CD14-positive monocyte (primary cell): ENCODE measurements around the gene B3GNT9. TPM values are rescaled to one million over a fixed set of nuclear protein-coding genes. Genes with fewer than 3 reads are reported as not detected.

Source experiments
- DNase-seq, 3 donors: peaks; one replicate each; pipeline ENCODE4 v3.0.0-alpha.2; 2011 to 2022
- H2AFZ ChIP-seq: 2 replicates; pipeline ENCODE4 v1.6.0; 2012; ENCODE audit warnings: mild to moderate bottlenecking, low read depth, low read length, inconsistent platforms; ENCODE audit not compliant: insufficient read depth, poor library complexity, severe bottlenecking
- H3K27ac ChIP-seq, 2 donors: 1 replicate in 1 of 2; 2 replicates in 1 of 2; pipeline ENCODE4 v1.5.1; 2012 to 2013; ENCODE audit warnings: low read length in 2 of 2, control low read depth in 1 of 2, inconsistent platforms in 1 of 2, low read depth in 1 of 2, mild to moderate bottlenecking in 1 of 2
- H3K27me3 ChIP-seq, 2 donors: one replicate each; pipeline versions ENCODE4 v1.6.0 to v1.6.1; 2011 to 2013; ENCODE audit warnings: low read length in 2 of 2; ENCODE audit not compliant: control insufficient read depth in 2 of 2, insufficient read depth in 2 of 2
- H3K36me3 ChIP-seq, 2 donors: replicated peaks in 1 of 2; 1 replicate in 1 of 2; 2 replicates in 1 of 2; pipeline versions ENCODE4 v1.5.1 to v1.6.1; 2012 to 2013; ENCODE audit warnings: low read length in 2 of 2, control low read depth in 1 of 2, inconsistent platforms in 1 of 2, mild to moderate bottlenecking in 1 of 2; ENCODE audit not compliant: insufficient read depth in 2 of 2, control insufficient read depth in 1 of 2
- H3K4me1 ChIP-seq, 2 donors: 1 replicate in 1 of 2; 2 replicates in 1 of 2; pipeline versions ENCODE4 v1.5.1 to v1.6.1; 2012 to 2013; ENCODE audit warnings: low read length in 2 of 2, control low read depth in 1 of 2, inconsistent platforms in 1 of 2, mild to moderate bottlenecking in 1 of 2, moderate library complexity in 1 of 2; ENCODE audit not compliant: insufficient read depth in 2 of 2, control insufficient read depth in 1 of 2
- H3K4me2 ChIP-seq: replicated peaks from 2 replicates; pipeline ENCODE3; 2012; ENCODE audit warnings: low read length, moderate library complexity, mild to moderate bottlenecking; ENCODE audit not compliant: poor library complexity, severe bottlenecking; ENCODE audit errors: extremely low read depth
- H3K4me3 ChIP-seq, 3 experiments: fragments of 200-600 bp in 1 of 3; sonication (generic) in 1 of 3; replicated peaks in 1 of 3; 1 replicate in 2 of 3; 2 replicates in 1 of 3; pipeline ENCODE4 v1.5.1; 2011 to 2013; ENCODE audit warnings: low read length in 3 of 3, mild to moderate bottlenecking in 3 of 3, control low read depth in 2 of 3, low read depth in 2 of 3, inconsistent platforms in 1 of 3, moderate library complexity in 1 of 3
- H3K79me2 ChIP-seq: 2 replicates; pipeline ENCODE4 v1.6.0; 2012; ENCODE audit warnings: mild to moderate bottlenecking, control low read depth, inconsistent platforms, low read length, moderate library complexity; ENCODE audit not compliant: insufficient read depth
- H3K9ac ChIP-seq: 2 replicates; pipeline ENCODE4 v1.6.0; 2017; ENCODE audit warnings: low read length, mild to moderate bottlenecking; ENCODE audit not compliant: insufficient read depth, poor library complexity, severe bottlenecking
- H3K9me3 ChIP-seq, 2 donors: replicated peaks in 1 of 2; 1 replicate in 1 of 2; 2 replicates in 1 of 2; pipeline versions ENCODE4 v1.5.1 to v1.6.1; 2012 to 2013; ENCODE audit warnings: low read length in 2 of 2, control low read depth in 1 of 2; ENCODE audit not compliant: control insufficient read depth in 1 of 2, insufficient read depth in 1 of 2
- H4K20me1 ChIP-seq: 2 replicates; pipeline ENCODE4 v1.6.0; 2012; ENCODE audit warnings: mild to moderate bottlenecking, low read length, control low read depth, moderate library complexity; ENCODE audit not compliant: insufficient read depth
- H3K27ac Mint-ChIP-seq, 7 donors: one replicate each; pipeline ENCODE4 v1.8.0; 2020; ENCODE audit warnings: mild to moderate bottlenecking in 7 of 7, mixed read lengths in 7 of 7, moderate library complexity in 6 of 7, inconsistent platforms in 2 of 7
- H3K27me3 Mint-ChIP-seq, 3 donors: one replicate each; pipeline ENCODE4 v1.8.0; 2021 to 2022; ENCODE audit warnings: low read depth in 3 of 3, mild to moderate bottlenecking in 3 of 3, mixed read lengths in 3 of 3, moderate library complexity in 3 of 3, inconsistent platforms in 1 of 3
- H3K36me3 Mint-ChIP-seq, 2 donors: one replicate each; pipeline ENCODE4 v1.8.0; 2020; ENCODE audit warnings: mixed read lengths in 2 of 2, inconsistent platforms in 1 of 2, mild to moderate bottlenecking in 1 of 2
- H3K4me1 Mint-ChIP-seq: one replicate; pipeline ENCODE4 v1.8.0; 2020; ENCODE audit warnings: mild to moderate bottlenecking, mixed read lengths
- H3K4me3 Mint-ChIP-seq, 2 donors: one replicate each; pipeline ENCODE4 v1.8.0; 2020; ENCODE audit warnings: mild to moderate bottlenecking in 2 of 2, mixed read lengths in 2 of 2, moderate library complexity in 1 of 2
- H3K9me3 Mint-ChIP-seq, 7 donors: one replicate each; pipeline ENCODE4 v1.8.0; 2020 to 2022; ENCODE audit warnings: mixed read lengths in 7 of 7, mild to moderate bottlenecking in 6 of 7, moderate library complexity in 6 of 7, inconsistent platforms in 2 of 7
- WGBS: methylation state at CpG from one replicate; pipeline ENCODE4 v1.1.5; 2013; ENCODE audit warnings: missing lambda C conversion rate; ENCODE audit not compliant: insufficient coverage; 5-methylcytosine and 5-hydroxymethylcytosine counted together
- intact Hi-C, 2 donors: fragments of 100-400 bp; cut with micrococcal nuclease; formaldehyde crosslinking; loops; one replicate each; pipeline versions ENCODE4 v1.15.0 to v1.15.1; 2023
- polyA plus RNA-seq, 3 donors: library from polyadenylated mRNA; depleted of rRNA in 1 of 3; unstranded in 2 of 3; stranded (reverse) in 1 of 3; fragments of 300-500 nt in 2 of 3; fragments of >200 nt in 1 of 3; fragmentation: Illumina TruSeq in 2 of 3; gene quantifications; 1 replicate in 2 of 3; 2 replicates in 1 of 3; pipeline ENCODE4 v1.2.3, GENCODE V29; 2012 to 2021
- TF ChIP-seq, protein P1 (sequence below): fragments of 200-600 bp; IDR thresholded peaks from one replicate; pipeline ENCODE4 v1.8.0; 2022; ENCODE audit warnings: antibody characterized with exemption, mild to moderate bottlenecking

The B3GNT9 gene
- polyA plus RNA-seq, 3 donors = 0.10 to 0.67 (median 0.20) TPM

DNA sequence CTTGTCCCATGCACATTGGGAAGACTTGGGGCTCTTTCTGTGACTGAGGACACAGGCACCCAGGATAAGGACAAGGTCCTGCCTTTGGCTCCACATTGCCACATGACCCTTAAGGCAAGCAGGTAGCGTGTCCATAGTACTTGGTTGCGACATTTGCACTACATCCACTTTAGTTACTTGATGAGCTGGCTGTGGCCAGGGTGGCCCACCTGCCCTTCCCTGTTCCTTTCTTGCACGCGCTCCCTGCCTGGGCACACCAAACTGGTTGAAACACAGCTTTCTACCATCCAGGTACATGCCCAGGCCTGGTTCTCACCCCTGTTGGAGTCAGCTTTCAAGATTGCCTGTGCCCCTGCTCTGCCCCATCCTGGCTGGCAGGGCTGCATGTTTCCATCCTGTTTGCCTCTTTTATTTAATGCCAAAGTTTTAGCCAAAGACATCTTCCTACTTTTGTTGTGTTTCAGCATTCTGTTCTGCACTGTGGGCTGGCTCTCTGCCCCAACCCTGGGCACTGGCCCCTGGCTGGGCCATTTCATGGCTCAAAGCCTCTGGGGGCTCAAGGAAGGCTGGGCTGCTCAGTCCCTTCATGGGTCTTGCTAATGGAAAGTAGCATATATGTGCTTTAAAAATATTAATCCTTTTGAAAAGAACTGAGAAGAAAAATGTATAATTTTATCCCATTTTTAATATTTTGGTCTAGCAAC lies 3.2 kb downstream of the B3GNT9 start:
- Histone ChIP-seq H3K27ac (no peak overlapping the region), H2AFZ (no peak overlapping the region), H3K4me1 (peaks cover 8 to 17% of the 10 kb centered on the region in 2 donors), H3K27me3 (peaks cover 13 to 36% of the 10 kb centered on the region in 2 donors), H3K9ac (no peak overlapping the region), H4K20me1 (peaks cover 83% of the 10 kb centered on the region), H3K79me2 (no peaks in the 10 kb centered on the region), H3K4me3 (no peak overlapping the region), H3K36me3 (peaks cover 62 to 67% of the 10 kb centered on the region in 2 donors), H3K9me3 (peaks cover 9 to 18% of the 10 kb centered on the region in 2 donors), H3K4me2 (no peak overlapping the region)
- Mint-ChIP-seq H3K27me3 (peaks cover 27 to 39% (median 33%) of the 10 kb centered on the region in 3 donors), H3K4me1 (peaks cover 5% of the 10 kb centered on the region), H3K27ac (peak overlapping the region in 1 of 7 donors; percentile 42), H3K36me3 (peaks cover 65 to 68% of the 10 kb centered on the region in 2 donors), H3K9me3 (peaks cover 7 to 17% (median 12%) of the 10 kb centered on the region in 7 donors), H3K4me3 (no peak overlapping the region)
- WGBS = 98% methylated on average over 4 of the region's 4 CpGs
- TF ChIP-seq, protein P1, sequence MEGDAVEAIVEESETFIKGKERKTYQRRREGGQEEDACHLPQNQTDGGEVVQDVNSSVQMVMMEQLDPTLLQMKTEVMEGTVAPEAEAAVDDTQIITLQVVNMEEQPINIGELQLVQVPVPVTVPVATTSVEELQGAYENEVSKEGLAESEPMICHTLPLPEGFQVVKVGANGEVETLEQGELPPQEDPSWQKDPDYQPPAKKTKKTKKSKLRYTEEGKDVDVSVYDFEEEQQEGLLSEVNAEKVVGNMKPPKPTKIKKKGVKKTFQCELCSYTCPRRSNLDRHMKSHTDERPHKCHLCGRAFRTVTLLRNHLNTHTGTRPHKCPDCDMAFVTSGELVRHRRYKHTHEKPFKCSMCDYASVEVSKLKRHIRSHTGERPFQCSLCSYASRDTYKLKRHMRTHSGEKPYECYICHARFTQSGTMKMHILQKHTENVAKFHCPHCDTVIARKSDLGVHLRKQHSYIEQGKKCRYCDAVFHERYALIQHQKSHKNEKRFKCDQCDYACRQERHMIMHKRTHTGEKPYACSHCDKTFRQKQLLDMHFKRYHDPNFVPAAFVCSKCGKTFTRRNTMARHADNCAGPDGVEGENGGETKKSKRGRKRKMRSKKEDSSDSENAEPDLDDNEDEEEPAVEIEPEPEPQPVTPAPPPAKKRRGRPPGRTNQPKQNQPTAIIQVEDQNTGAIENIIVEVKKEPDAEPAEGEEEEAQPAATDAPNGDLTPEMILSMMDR = no peak
- DNase-seq = no peak
- intact Hi-C loops = no loop called here

DNA sequence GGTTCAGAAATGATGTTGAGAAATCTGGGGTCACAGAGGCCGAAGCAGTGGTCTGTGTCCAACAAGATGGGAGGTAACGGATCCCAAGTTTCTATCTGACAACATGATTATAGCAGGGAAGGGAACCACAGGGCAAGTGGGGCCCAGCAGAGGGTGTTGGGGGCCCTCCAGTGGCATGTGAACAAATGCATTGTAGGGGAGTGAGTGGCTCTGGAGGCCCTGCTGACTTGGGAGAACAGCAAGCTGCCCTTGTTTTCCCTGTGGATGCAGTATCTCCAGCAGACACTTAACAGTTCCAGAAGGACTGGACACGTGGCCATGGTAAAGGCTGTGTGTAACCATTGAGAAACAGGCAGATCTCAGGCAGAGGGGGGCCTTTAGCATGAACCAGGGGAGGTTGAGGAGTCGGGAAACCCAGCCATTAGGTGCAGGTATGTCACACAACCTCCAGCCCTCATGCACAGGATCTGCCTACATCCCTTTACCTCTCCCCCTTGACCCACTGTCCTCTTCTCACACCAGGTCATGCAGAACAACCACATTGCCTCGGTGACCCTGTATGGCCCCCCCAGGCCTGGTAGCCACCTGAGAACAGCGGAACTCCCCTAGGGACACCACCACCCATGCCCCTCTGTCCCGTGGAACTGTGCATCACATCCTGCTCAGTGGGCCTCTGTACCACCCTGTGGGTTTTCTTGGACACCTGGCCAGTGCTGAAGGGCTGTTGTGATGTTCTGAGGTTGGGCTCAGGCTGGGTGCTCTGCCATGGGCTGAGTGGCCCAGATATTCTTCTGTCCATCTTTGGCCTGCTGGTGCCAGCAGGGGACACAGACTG lies 4.1 kb downstream of the B3GNT9 start:
- no peak for DNase-seq
- no peak overlapping the region for H3K4me2 ChIP-seq
- H2AFZ ChIP-seq = no peak overlapping the region
- intact Hi-C loops = no loop called here
- H3K9me3 ChIP-seq = peaks cover 9 to 18% of the 10 kb centered on the region in 2 donors
- Mint-ChIP-seq H3K27me3 (peaks cover 19 to 30% (median 26%) of the 10 kb centered on the region in 3 donors), H3K36me3 (peaks cover 72 to 77% of the 10 kb centered on the region in 2 donors), H3K9me3 (peaks cover 7 to 17% (median 12%) of the 10 kb centered on the region in 7 donors), H3K4me3 (no peak overlapping the region), H3K27ac (peak overlapping the region in 1 of 7 donors; percentile 7), H3K4me1 (peaks cover 5% of the 10 kb centered on the region)
- no peaks in the 10 kb centered on the region for H3K79me2 ChIP-seq
- TF ChIP-seq, protein P1 = no peak
- H3K4me3 ChIP-seq = no peak overlapping the region
- no peak overlapping the region for H3K9ac ChIP-seq
- H3K27me3 ChIP-seq = peaks cover 12 to 28% of the 10 kb centered on the region in 2 donors
- H3K27ac ChIP-seq = no peak overlapping the region
- peaks cover 70 to 75% of the 10 kb centered on the region in 2 donors for H3K36me3 ChIP-seq
- peaks cover 8 to 17% of the 10 kb centered on the region in 2 donors for H3K4me1 ChIP-seq
- H4K20me1 ChIP-seq = peaks cover 90% of the 10 kb centered on the region
- 97% methylated on average over 5 of the region's 7 CpGs for WGBS
